Testis (tissue), 2 donors: ENCODE results near the gene LIPK.

Source experiments
- CTCF ChIP-seq, 3 experiments: fragments of 450-650 bp in 2 of 3; fragments of 200-600 bp in 1 of 3; sonication (generic) in 1 of 3; IDR thresholded peaks; one replicate each; pipeline ENCODE4 v1.5.1; 2016 to 2019; ENCODE audit warnings: antibody characterized with exemption in 3 of 3, mild to moderate bottlenecking in 2 of 3, moderate library complexity in 1 of 3
- POLR2A ChIP-seq: fragments of 450-650 bp; IDR thresholded peaks from one replicate; pipeline ENCODE4 v1.6.1; 2017; ENCODE audit warnings: antibody characterized with exemption, mild to moderate bottlenecking, moderate library complexity

GRCh38 chr10:88659725-88660597 is 46.1 kb upstream of the LIPK start:
- no peak for TF ChIP-seq CTCF (IDR thresholded peaks at IDR 0.05)
- TF ChIP-seq POLR2A: no peak
